GM18526 (cell line): ENCODE measurements around the gene CLEC10A.

Experiments used
- POLR2A ChIP-seq: IDR thresholded peaks from 3 replicates; pipeline ENCODE4 v1.6.1; 2011; ENCODE audit not compliant: insufficient read length; ENCODE audit errors: extremely low read depth

The CLEC10A gene

DNA sequence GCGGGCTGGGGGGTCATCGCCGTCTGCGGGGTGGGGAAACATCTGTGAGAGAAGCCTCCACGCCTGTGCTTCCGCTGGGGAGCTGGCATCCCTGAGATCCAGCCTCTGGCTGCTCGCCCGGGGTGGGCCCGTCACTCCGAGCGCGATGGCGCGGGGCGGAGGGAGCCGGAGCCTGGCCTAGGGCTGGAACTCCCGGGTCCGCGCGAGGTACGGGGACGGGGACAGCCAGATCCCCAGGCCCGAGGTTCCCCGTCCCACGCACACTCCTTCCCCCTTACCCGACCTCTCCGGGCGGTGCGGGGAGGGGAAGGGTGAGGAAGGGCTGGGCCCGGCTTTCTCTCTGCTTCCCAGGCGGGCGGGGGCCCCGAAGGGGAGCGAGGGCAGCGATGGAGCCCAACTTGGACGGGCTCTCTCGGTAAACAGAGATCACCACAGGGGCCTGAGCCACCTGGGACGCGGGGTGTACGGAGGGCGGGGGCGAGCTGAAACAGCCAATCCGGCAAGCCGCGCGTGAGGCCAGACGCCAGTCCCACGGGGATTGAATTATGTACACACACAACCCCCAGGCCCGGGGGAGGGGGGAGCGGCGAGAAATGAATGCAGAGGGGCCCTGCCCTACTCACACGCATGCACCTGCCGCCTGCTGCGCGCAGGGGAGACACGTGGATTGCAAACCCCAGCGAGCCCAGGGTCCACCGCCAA lies 36.4 kb downstream of the CLEC10A start, which contains the start of gene SLC16A11:
Gene SLC16A11, minus strand, starts transcription at position 596 of the 702 bp plus-strand sequence. Its CDS starts 579 bp downstream, at position 17.
- no peak for TF ChIP-seq POLR2A

DNA sequence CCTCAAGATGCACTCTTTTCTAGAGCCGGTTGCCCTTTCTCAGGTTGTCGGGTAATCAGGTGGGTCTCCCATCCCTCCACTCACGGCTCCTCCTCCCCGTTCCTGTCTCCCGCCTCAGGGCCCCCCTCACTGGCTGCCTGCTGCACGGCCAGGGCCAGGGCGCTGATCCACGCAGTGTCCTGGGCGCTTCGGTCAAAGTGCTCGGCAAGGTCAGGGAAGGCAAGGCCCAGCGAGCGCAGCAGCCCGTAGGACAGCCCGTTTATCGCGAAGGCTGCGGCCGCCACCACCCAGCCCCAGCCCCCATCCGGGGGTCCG lies 36.9 kb downstream of the CLEC10A start:
- TF ChIP-seq POLR2A, result no peak

DNA sequence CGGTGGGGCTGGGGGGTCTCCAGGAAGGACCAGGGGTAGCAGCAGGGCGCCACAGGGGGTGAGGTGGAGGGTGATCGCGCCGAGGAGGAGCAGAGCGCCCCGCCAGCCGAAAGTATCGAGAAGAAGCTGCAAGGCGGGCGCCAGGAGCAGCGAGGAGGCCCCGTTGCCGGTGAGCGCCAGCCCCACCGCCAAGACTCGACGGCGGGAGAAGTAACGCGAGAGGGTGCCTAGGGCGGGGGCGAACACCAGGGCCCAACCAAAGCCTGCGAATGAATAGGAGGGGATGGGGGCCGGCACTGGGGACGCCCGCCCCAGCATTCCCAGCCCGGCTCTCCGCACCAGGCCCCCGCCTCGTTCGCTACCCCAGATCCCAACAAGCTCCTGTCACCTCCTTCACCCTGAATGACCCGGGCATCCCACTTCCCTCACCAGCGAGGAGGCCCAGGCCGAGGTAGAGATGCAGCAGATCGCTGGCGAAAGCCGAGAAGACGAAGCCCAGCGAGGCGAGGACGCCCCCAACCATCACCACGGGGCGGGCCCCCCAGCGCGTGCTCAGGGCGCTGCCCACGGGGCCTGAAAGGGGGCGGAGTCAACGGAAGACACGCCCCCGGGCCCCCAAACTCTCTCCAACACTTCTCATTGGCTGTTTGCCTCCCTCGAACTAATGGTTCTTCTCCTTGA lies 37.4 kb downstream of the CLEC10A start:
- no peak for TF ChIP-seq POLR2A

DNA sequence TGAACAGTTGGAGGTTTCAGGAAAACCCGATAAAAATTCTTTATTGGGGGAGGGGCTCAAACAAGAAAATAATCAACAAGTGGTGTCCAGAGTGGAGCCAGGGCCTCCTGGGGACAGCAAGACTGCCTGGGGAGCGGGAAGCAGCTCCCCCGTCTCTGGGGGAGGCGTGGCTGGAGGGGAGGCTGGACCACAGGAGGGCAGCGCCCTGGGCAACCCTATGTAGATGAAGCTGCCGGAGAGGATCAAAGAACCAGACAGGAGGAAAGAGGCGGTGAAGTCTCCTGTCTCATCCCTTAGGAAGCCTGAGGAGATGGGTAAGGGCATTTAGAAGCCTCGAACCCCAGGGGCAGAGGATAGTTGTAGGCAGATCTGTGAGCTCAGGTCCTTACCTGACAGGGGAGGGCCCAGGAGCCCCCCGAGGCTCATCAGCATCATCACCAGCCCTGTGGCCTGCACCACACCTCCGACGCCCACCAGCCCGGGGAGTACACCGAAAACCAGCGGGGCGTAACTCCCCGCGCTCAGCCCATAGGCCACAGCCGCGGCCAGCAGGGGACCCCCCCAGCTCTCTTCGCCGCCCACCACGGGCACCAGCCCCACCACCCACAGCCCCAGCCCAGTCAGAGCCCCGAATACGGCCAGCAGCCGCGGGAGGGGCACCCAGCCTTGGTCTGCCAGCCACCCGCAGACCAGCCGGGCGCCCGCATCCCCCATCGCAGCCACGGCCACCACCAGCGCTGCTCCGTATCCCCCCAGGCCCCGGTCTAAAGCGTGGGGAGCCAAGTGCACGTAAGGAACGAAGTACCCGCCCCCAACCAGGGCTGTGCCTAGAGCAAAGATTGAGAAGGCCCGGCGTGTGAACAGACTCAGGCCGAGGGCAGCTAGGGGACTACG lies 38.2 kb downstream of the CLEC10A start:
- no peak for TF ChIP-seq POLR2A

DNA sequence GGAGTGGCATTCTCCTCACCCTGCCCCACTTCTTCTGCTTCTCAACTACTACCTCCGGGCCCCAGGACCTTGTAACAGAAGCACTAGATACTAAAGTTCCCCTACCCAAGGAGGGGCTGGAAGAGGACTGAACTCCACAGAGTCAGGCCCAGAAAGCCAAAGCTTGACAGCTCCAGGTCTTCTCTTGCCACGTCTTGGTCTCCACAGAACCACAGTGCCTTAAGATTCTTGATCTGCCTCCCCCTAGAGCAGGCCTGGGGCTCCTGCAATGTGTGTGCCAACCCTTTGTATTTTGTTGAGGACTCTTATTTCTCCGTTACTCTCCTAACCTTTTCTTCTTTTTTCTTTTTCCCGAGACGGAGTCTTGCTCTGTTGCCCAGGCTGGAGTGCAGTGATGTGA lies 40.2 kb downstream of the CLEC10A start:
- no peak for TF ChIP-seq POLR2A

DNA sequence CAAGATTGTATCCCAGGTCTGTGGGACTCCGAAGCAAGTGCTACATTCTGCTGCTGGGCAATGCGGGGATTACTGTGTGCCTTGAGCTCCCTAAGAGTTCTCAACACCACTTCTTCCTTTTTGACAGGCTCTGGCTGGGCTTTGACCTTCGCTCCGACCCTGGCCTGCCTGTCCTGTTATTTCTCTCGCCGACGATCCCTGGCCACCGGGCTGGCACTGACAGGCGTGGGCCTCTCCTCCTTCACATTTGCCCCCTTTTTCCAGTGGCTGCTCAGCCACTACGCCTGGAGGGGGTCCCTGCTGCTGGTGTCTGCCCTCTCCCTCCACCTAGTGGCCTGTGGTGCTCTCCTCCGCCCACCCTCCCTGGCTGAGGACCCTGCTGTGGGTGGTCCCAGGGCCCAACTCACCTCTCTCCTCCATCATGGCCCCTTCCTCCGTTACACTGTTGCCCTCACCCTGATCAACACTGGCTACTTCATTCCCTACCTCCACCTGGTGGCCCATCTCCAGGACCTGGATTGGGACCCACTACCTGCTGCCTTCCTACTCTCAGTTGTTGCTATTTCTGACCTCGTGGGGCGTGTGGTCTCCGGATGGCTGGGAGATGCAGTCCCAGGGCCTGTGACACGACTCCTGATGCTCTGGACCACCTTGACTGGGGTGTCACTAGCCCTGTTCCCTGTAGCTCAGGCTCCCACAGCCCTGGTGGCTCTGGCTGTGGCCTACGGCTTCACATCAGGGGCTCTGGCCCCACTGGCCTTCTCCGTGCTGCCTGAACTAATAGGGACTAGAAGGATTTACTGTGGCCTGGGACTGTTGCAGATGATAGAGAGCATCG lies 41.8 kb downstream of the CLEC10A start:
- no peak for TF ChIP-seq POLR2A

DNA sequence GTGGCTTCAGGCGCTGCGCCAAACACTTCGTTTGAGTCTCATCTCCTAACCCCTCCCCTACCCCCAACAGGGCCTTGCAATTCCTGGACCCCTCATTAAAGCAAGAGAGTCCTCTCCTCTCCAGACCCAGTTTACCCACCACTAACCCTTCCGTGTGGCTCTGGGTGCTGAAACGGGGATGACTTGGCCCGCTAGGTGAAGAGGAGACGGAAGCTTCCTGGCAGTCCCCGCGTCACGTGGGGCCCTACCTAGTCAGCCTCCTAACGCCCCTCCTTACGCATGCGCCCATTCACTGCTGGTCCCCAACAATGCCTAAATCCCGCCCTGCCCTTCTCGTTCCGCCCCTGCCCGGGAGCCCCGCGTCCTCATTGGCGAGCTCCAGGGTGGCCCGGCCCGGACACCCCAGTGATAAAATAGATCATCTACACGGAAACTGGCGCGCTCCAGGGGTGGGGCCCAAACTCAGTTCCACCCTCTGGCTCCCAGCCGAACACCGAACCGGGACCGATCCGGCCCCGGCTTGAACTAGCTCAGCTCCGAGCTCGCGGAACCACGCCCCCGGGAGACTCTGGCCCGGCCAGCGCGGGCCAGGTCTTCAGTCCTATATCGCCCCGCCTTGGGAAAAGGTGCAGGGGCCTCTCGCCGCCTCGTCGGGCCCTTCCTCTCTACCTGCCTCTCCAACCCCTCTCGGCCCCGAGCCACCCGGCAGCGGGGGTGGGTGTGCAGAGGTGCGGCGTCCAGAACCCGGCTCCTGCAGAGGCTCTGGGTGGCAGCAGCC lies 44.3 kb downstream of the CLEC10A start, which contains the start of gene SLC16A13:
Gene SLC16A13, plus strand, starts transcription at position 425 of the 778 bp plus-strand sequence. CDS start 368 bp downstream, outside the sequence.
- TF ChIP-seq POLR2A, result peak; percentile 92

DNA sequence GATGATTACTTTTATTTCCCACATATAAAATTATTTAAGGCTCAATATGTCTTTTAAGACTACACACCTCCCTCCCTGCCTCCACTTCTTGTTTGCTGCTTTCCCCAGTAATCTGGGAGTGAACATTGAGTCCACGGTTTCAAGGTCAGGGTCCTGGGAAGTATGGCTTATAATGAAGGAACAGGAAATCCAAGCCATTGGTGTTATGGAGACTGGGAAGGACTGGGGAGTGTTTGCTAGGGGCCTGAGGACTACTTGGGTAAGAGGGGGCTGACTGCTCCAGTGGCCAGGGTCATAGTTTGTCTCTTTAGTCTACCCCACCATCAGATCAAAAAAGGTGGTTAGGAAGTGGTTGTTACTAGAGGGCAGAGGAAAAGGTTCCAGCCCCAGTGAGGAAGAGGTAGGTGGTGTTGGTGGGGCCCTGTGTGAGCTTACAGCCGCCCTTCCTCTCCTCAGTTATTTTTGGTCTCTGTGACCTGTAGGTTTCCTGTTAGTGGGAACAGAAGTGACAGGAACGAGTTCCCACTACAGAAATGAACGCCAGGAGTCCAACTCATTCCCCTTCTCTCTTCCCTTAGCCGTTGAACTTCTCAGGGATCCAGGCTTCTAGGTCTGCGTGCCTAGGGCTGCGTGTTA lies 45.0 kb downstream of the CLEC10A start:
- no peak for TF ChIP-seq POLR2A

DNA sequence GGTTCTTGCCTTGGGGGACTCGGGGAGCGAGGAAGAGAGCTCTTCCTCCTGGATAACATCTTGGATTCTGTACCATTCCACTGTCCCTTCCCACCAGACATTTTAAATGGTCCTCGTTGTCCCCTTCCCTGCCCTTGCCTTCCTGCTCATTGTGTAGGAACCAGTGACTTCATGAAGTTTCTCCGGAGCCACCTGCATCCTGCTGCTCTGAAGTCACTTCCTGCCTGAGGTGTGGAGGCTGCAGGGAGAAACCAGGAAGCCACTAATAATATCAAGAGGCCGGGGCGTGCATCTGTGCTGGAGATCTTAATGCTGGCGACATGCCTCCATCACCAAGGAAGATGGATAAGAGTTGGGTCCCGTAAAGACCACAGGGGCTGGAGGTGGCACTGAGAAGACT lies 50.4 kb downstream of the CLEC10A start:
- TF ChIP-seq POLR2A, result no peak

DNA sequence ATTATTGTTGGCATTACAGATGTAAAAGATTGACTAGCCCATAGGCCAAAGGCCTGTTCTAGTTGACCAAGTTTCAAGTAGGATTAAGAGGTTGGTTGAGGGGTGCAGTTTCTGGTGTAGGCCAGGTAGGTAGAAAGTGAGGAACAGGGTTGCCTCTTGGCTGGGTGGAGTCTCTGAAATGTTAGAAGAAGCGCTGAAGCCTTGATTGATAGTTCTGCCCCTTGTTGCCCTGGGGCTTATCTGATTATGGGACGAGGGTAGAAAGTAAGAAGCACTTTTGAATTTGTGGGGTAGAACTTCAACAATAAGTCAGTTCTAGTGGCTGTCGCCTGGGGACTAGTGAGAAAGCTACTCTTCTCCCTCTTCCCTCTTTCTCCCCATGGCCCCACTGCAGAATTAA lies 51.0 kb downstream of the CLEC10A start:
- no peak for TF ChIP-seq POLR2A

DNA sequence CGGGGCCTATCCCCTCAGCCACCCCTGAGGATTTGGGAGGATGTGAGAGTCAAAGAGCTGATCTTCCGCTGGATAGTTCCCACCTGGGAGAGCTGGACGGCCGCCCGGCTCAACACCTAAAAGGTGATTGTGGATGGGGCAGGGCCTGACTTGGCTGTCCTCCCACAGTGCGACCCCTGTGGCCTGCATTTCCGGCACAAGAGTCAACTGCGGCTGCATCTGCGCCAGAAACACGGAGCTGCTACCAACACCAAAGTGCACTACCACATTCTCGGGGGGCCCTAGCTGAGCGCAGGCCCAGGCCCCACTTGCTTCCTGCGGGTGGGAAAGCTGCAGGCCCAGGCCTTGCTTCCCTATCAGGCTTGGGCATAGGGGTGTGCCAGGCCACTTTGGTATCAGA lies 52.7 kb downstream of the CLEC10A start:
- TF ChIP-seq POLR2A, result no peak

DNA sequence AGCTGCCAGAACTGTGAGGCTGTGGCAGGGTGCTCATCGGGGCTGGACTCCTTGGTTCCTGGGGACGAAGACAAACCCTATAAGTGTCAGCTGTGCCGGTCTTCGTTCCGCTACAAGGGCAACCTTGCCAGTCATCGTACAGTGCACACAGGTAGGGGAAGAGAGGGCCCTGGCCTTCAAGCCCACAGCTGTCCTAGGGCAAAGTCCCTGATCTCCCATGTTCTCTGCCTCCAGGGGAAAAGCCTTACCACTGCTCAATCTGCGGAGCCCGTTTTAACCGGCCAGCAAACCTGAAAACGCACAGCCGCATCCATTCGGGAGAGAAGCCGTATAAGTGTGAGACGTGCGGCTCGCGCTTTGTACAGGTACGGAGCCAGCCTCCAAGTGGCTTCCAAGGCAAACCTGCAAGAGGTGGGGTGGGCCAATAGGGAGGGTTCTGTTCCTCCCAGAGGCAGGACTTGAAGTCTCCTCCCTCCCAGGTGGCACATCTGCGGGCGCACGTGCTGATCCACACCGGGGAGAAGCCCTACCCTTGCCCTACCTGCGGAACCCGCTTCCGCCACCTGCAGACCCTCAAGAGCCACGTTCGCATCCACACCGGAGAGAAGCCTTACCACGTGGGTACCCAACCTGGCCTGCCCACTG lies 53.5 kb downstream of the CLEC10A start:
- no peak for TF ChIP-seq POLR2A

DNA sequence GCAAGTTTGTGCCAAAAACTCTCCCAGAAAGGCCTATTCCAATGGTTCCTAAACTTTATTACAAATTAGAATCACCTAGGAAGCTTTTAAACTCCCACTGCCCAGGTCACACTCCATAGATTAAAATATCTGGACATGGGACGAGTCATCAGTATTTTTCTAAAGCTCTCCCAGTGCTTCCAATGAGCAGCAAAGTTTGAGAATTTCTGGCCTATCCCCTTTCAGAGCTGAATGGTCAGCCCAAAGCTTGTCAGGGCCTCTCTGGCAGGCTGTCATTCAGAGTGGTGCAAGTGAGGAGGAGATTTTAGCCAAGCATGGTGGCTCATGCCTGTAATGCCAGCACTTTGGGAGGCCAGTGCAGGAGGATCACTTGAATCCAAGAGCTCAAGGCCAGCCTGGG lies 54.8 kb downstream of the CLEC10A start:
- no peak for TF ChIP-seq POLR2A
